Small intestine (tissue), 7 donors: ENCODE results near the gene MCAT. TPM values are rescaled to one million over a fixed set of nuclear protein-coding genes. Genes with fewer than 3 reads are reported as not detected.
A peak's percentile ranks its signal among the peaks of the same experiment; 100 is the strongest.
"Not testable (repeated sequence)": the region's sequence is repeated elsewhere in the genome, so short reads cannot be mapped to it uniquely, and the experiment has no call there.

Experiments
- DNase-seq, 2 donors: peaks; one replicate each; pipeline versions ENCODE4 v3.0.0 to v3.0.0-alpha.2; 2013
- FAIRE-seq: peaks from 2 replicates; lab custom pipeline; 2012; peaks lifted over from hg19 to GRCh38; lab: Jason Lieb, UNC
- H3K27ac ChIP-seq, 3 donors: one replicate each; pipeline ENCODE4 v1.5.1; 2013; ENCODE audit warnings: low read length in 2 of 3, mild to moderate bottlenecking in 2 of 3, control low read depth in 1 of 3, inconsistent platforms in 1 of 3, low read depth in 1 of 3, moderate library complexity in 1 of 3
- H3K27me3 ChIP-seq, 3 donors: one replicate each; pipeline ENCODE4 v1.6.1; 2013; ENCODE audit warnings: low read length in 3 of 3, inconsistent platforms in 1 of 3; ENCODE audit not compliant: control insufficient read depth in 3 of 3, insufficient read depth in 3 of 3
- H3K36me3 ChIP-seq, 3 donors: one replicate each; pipeline ENCODE4 v1.6.1; 2013; ENCODE audit warnings: low read length in 3 of 3, inconsistent platforms in 1 of 3, low read depth in 1 of 3, mild to moderate bottlenecking in 1 of 3, moderate library complexity in 1 of 3; ENCODE audit not compliant: control insufficient read depth in 3 of 3, insufficient read depth in 2 of 3
- H3K4me1 ChIP-seq, 3 donors: one replicate each; pipeline ENCODE4 v1.6.1; 2013; ENCODE audit warnings: low read length in 2 of 3, inconsistent platforms in 1 of 3, low read depth in 1 of 3, mild to moderate bottlenecking in 1 of 3, moderate library complexity in 1 of 3; ENCODE audit not compliant: control insufficient read depth in 3 of 3, insufficient read depth in 2 of 3
- H3K4me3 ChIP-seq, 3 donors: one replicate each; pipeline ENCODE4 v1.5.1; 2013; ENCODE audit warnings: low read length in 3 of 3, control low read depth in 1 of 3, inconsistent platforms in 1 of 3, low read depth in 1 of 3, mild to moderate bottlenecking in 1 of 3, moderate library complexity in 1 of 3
- H3K9me3 ChIP-seq, 2 donors: one replicate each; pipeline ENCODE4 v1.6.1; 2013; ENCODE audit warnings: low read depth in 1 of 2, low read length in 1 of 2; ENCODE audit not compliant: control insufficient read depth in 2 of 2, insufficient read depth in 1 of 2
- WGBS, 3 donors: extraction: QIAGEN DNeasy Blood & Tissue Kit; methylation state at CpG; one replicate each; pipeline ENCODE4 v1.1.7; 2013; 5-methylcytosine and 5-hydroxymethylcytosine counted together
- polyA plus RNA-seq, 4 donors: library from polyadenylated mRNA; stranded (reverse) in 3 of 4; unstranded in 1 of 4; fragments of 200-250 nt in 3 of 4; fragments of 120-200 nt in 1 of 4; gene quantifications; one replicate each; pipeline versions ENCODE4 v1.2.1 to v1.2.3, GENCODE V29; 2013
- donor health status: healthy with polysubstance abuse.
- donor health status: control.
- donor health status: control.
- donor health status: Bipolar disorder and iron deficiency.
- donor health status: healthy.

MCAT gene
- polyA plus RNA-seq, 4 donors, result 9.8 to 25.7 (median 13.1) TPM

GRCh38 chr22:43153899-43154298, 10.7 kb upstream of the MCAT start:
- 71 to 77% (median 74%) methylated on average over 9 of the region's 9 CpGs for WGBS, 3 donors
- no peak overlapping the region for H3K27ac ChIP-seq
- peaks cover 0 to 8% (median 5%) of the 10 kb centered on the region in 3 donors for H3K4me1 ChIP-seq
- peaks cover 0 to 14% (median 0%) of the 10 kb centered on the region in 3 donors for H3K27me3 ChIP-seq
- H3K9me3 ChIP-seq, result no peaks in the 10 kb centered on the region
- FAIRE-seq (no peak), DNase-seq (no peak)
- H3K4me3 ChIP-seq, result no peak overlapping the region
- no peaks in the 10 kb centered on the region for H3K36me3 ChIP-seq

- no peaks in the 10 kb centered on the region for H3K9me3 ChIP-seq
- no peaks in the 10 kb centered on the region for H3K36me3 ChIP-seq
- peaks cover 0 to 13% (median 2%) of the 10 kb centered on the region in 3 donors for H3K4me1 ChIP-seq
- H3K27me3 ChIP-seq, result peaks cover 0 to 14% (median 0%) of the 10 kb centered on the region in 3 donors
- DNase-seq (peak; percentile 39 to 88), FAIRE-seq (no peak)
- H3K27ac ChIP-seq, result peak overlapping the region in 2 of 3 donors; percentile 84 to 96
- 3 to 21% (median 5%) methylated on average over 21 to 22 of the region's 22 CpGs for WGBS, 3 donors
- peak overlapping the region; percentile 34 to 87 (median 69) for H3K4me3 ChIP-seq
Measured at GRCh38 chr22:43152357-43153071, 9.3 kb upstream of the MCAT start.

- Histone ChIP-seq H3K4me3 (peak overlapping the region; percentile 34 to 87 (median 69)), H3K27ac (peak overlapping the region in 2 of 3 donors; percentile 84 to 96), H3K4me1 (peaks cover 0 to 13% (median 0%) of the 10 kb centered on the region in 3 donors), H3K9me3 (no peaks in the 10 kb centered on the region), H3K27me3 (peaks cover 0 to 14% (median 0%) of the 10 kb centered on the region in 3 donors), H3K36me3 (no peaks in the 10 kb centered on the region)
- 2 to 23% (median 5%) methylated on average over 17 to 18 of the region's 18 CpGs for WGBS, 3 donors
- FAIRE-seq (no peak), DNase-seq (peak; percentile 21 to 26)
Measured at GRCh38 chr22:43152003-43152356, 8.8 kb upstream of the MCAT start.

GRCh38 chr22:43151251-43152002, 8.2 kb upstream of the MCAT start, which contains the start of gene TSPO:
Gene TSPO (plus strand): TSS chr22:43151559. CDS start chr22:43159239, 7,680 bp downstream.
- Histone ChIP-seq H3K27me3 (peaks cover 0 to 14% (median 0%) of the 10 kb centered on the region in 3 donors), H3K27ac (peak within 1 kb of the TSS in 2 of 3 donors; percentile 84 to 96), H3K9me3 (no peaks in the 10 kb centered on the region), H3K4me3 (peak within 1 kb of the TSS; percentile 46 to 87 (median 69)), H3K36me3 (no peaks in the 10 kb centered on the region), H3K4me1 (peaks cover 0 to 13% (median 0%) of the 10 kb centered on the region in 3 donors)
- DNase-seq, result peak; percentile 51 to 66
- FAIRE-seq, result no peak
- 1 to 2% (median 2%) methylated on average over 38 to 75 of the region's 75 CpGs for WGBS, 3 donors

GRCh38 chr22:43150731-43151206, 7.6 kb upstream of the MCAT start:
- peaks cover 0 to 13% (median 0%) of the 10 kb centered on the region in 3 donors for H3K4me1 ChIP-seq
- peaks cover 0 to 14% (median 0%) of the 10 kb centered on the region in 3 donors for H3K27me3 ChIP-seq
- no peaks in the 10 kb centered on the region for H3K36me3 ChIP-seq
- no peaks in the 10 kb centered on the region for H3K9me3 ChIP-seq
- 63 to 79% (median 74%) methylated on average over 14 to 15 of the region's 15 CpGs for WGBS, 3 donors
- FAIRE-seq (no peak), DNase-seq (no peak)
- H3K4me3 ChIP-seq, result peak overlapping the region; percentile 46 to 87 (median 69)
- H3K27ac ChIP-seq, result peak overlapping the region in 2 of 3 donors; percentile 0 to 37

- FAIRE-seq (no peak), DNase-seq (no peak)
- WGBS, 3 donors, result 30 to 47% (median 38%) methylated on average over 6 of the region's 6 CpGs
- Histone ChIP-seq H3K4me1 (peaks cover 0 to 13% (median 0%) of the 10 kb centered on the region in 3 donors), H3K27me3 (peaks cover 0 to 14% (median 0%) of the 10 kb centered on the region in 3 donors), H3K36me3 (no peaks in the 10 kb centered on the region), H3K9me3 (no peaks in the 10 kb centered on the region), H3K4me3 (no peak overlapping the region), H3K27ac (peak overlapping the region in 1 of 3 donors; percentile 48)
Measured at GRCh38 chr22:43148581-43148980, 5.4 kb upstream of the MCAT start.

GRCh38 chr22:43147821-43148220, 4.6 kb upstream of the MCAT start:
- no peak overlapping the region for H3K27ac ChIP-seq
- DNase-seq (no peak), FAIRE-seq (no peak)
- WGBS, 3 donors, result 71 to 75% (median 72%) methylated on average over 8 of the region's 8 CpGs
- H3K4me3 ChIP-seq, result no peak overlapping the region
- no peaks in the 10 kb centered on the region for H3K9me3 ChIP-seq
- H3K36me3 ChIP-seq, result no peaks in the 10 kb centered on the region
- H3K27me3 ChIP-seq, result peaks cover 0 to 14% (median 0%) of the 10 kb centered on the region in 3 donors
- H3K4me1 ChIP-seq, result peaks cover 0 to 13% (median 0%) of the 10 kb centered on the region in 3 donors

GRCh38 chr22:43146332-43146731, 3.1 kb upstream of the MCAT start:
- FAIRE-seq, H3K9me3 ChIP-seq, H3K27me3 ChIP-seq, H3K27ac ChIP-seq, H3K36me3 ChIP-seq, DNase-seq, H3K4me3 ChIP-seq: not testable (repeated sequence)
- H3K4me1 ChIP-seq, result peaks cover 0 to 14% (median 0%) of the 10 kb centered on the region in 3 donors
- WGBS, 3 donors, result 84 to 92% (median 89%) methylated on average over 15 of the region's 15 CpGs
